MM.1S (cell line): ENCODE results near the gene CXCR1.
A peak's percentile ranks its signal among the peaks of the same experiment; 100 is the strongest.

ENCODE experiments used
- DNase-seq: peaks from one replicate; pipeline ENCODE4 v3.0.0-alpha.2; 2015
- H2AFZ ChIP-seq: fragments of 300-600 bp; sonication (generic); 2 replicates; pipeline ENCODE4 v1.6.0; 2016; ENCODE audit warnings: antibody characterized with exemption, low read length
- H3F3A ChIP-seq: fragments of 300-600 bp; sonication (generic); 2 replicates; pipeline ENCODE4 v1.6.1; 2016; ENCODE audit warnings: mild to moderate bottlenecking, antibody characterized with exemption, low read length, moderate library complexity, mixed read lengths; ENCODE audit not compliant: insufficient read depth
- H3K27ac ChIP-seq: fragments of 300-600 bp; sonication (generic); 2 replicates; pipeline ENCODE4 v1.5.1; 2016; ENCODE audit warnings: mild to moderate bottlenecking, low read length
- H3K27me3 ChIP-seq: fragments of 300-600 bp; sonication (generic); replicated peaks from 2 replicates; pipeline ENCODE4 v1.6.0; 2016; ENCODE audit warnings: low read length; ENCODE audit not compliant: insufficient read depth
- H3K36me3 ChIP-seq: fragments of 300-600 bp; sonication (generic); replicated peaks from 2 replicates; pipeline ENCODE4 v1.6.1; 2016; ENCODE audit warnings: mild to moderate bottlenecking, low read length, mixed read lengths; ENCODE audit not compliant: insufficient read depth
- H3K4me1 ChIP-seq: fragments of 300-600 bp; sonication (generic); 2 replicates; pipeline ENCODE4 v1.6.1; 2016; ENCODE audit warnings: low read length, mixed read lengths
- H3K4me2 ChIP-seq: fragments of 300-600 bp; sonication (generic); 2 replicates; pipeline ENCODE4 v1.6.0; 2016; ENCODE audit warnings: low read depth, low read length
- H3K4me3 ChIP-seq: fragments of 300-600 bp; sonication (generic); 2 replicates; pipeline ENCODE4 v1.5.1; 2016; ENCODE audit warnings: low read length, mixed read lengths
- H3K79me2 ChIP-seq: fragments of 300-600 bp; sonication (generic); 2 replicates; pipeline ENCODE4 v1.6.1; 2016; ENCODE audit warnings: mixed run types, low read length, mixed read lengths
- H3K9ac ChIP-seq: fragments of 300-600 bp; sonication (generic); 2 replicates; pipeline ENCODE4 v1.6.1; 2016; ENCODE audit warnings: low read length, mixed read lengths
- H3K9me2 ChIP-seq: fragments of 300-600 bp; sonication (generic); replicated peaks from 2 replicates; pipeline ENCODE4 v1.6.1; 2016; ENCODE audit warnings: mild to moderate bottlenecking, low read length, mixed read lengths; ENCODE audit not compliant: insufficient read depth
- H3K9me3 ChIP-seq: fragments of 300-600 bp; sonication (generic); replicated peaks from 2 replicates; pipeline ENCODE4 v1.6.1; 2016; ENCODE audit warnings: mild to moderate bottlenecking, low read length, mixed read lengths; ENCODE audit not compliant: insufficient read depth
- H4K20me1 ChIP-seq: fragments of 300-600 bp; sonication (generic); 2 replicates; pipeline ENCODE4 v1.6.1; 2016; ENCODE audit warnings: mild to moderate bottlenecking, low read length, moderate library complexity, mixed read lengths; ENCODE audit not compliant: insufficient read depth
- CTCF ChIP-seq: fragments of 300-600 bp; sonication (generic); IDR thresholded peaks from 2 replicates; pipeline ENCODE4 v1.5.1; 2016; ENCODE audit warnings: antibody characterized with exemption, low read length, mixed read lengths
- EZH2 ChIP-seq: fragments of 300-600 bp; sonication (generic); optimal IDR thresholded peaks from 2 replicates; pipeline ENCODE3; 2017; ENCODE audit warnings: low read depth, mild to moderate bottlenecking, antibody characterized with exemption, low read length, mixed read lengths
- EZH2phosphoT487 ChIP-seq: fragments of 300-600 bp; sonication (generic); IDR thresholded peaks from 2 replicates; pipeline ENCODE4 v1.6.1; 2018; ENCODE audit warnings: antibody characterized with exemption, low read length

The CXCR1 gene

GRCh38 chr2:218194880-218195279 lies 28.1 kb upstream of the CXCR1 start:
- H3F3A ChIP-seq, result no peaks in the 10 kb centered on the region
- H3K36me3 ChIP-seq, result no peaks in the 10 kb centered on the region
- no peaks in the 10 kb centered on the region for H3K79me2 ChIP-seq
- H3K27me3 ChIP-seq, result no peaks in the 10 kb centered on the region
- H3K27ac ChIP-seq, result no peak overlapping the region
- no peak for DNase-seq
- H3K4me3 ChIP-seq, result no peak overlapping the region
- no peak overlapping the region for H3K4me2 ChIP-seq
- TF ChIP-seq EZH2phosphoT487, result no peak
- TF ChIP-seq EZH2, result no peak
- no peak for TF ChIP-seq CTCF
- no peaks in the 10 kb centered on the region for H3K4me1 ChIP-seq
- no peaks in the 10 kb centered on the region for H3K9me2 ChIP-seq
- H3K9me3 ChIP-seq, result no peaks in the 10 kb centered on the region
- H4K20me1 ChIP-seq, result no peaks in the 10 kb centered on the region
- no peak overlapping the region for H3K9ac ChIP-seq
- H2AFZ ChIP-seq, result peak overlapping the region; percentile 36; the same call in 1 of the 2 replicates

GRCh38 chr2:218193701-218194100 lies 26.9 kb upstream of the CXCR1 start:
- no peaks in the 10 kb centered on the region for H3K9me2 ChIP-seq
- no peaks in the 10 kb centered on the region for H3K79me2 ChIP-seq
- H3K4me1 ChIP-seq, result no peaks in the 10 kb centered on the region
- no peaks in the 10 kb centered on the region for H3F3A ChIP-seq
- no peak overlapping the region for H3K4me3 ChIP-seq
- no peak overlapping the region for H3K9ac ChIP-seq
- no peak for TF ChIP-seq EZH2phosphoT487
- no peak for TF ChIP-seq EZH2
- TF ChIP-seq CTCF, result no peak
- no peaks in the 10 kb centered on the region for H4K20me1 ChIP-seq
- H3K9me3 ChIP-seq, result no peaks in the 10 kb centered on the region
- H3K4me2 ChIP-seq, result no peak overlapping the region
- no peak overlapping the region for H2AFZ ChIP-seq
- no peaks in the 10 kb centered on the region for H3K27me3 ChIP-seq
- no peak for DNase-seq
- H3K36me3 ChIP-seq, result no peaks in the 10 kb centered on the region
- H3K27ac ChIP-seq, result no peak overlapping the region

GRCh38 chr2:218192902-218193430 lies 26.2 kb upstream of the CXCR1 start:
- Histone ChIP-seq H3K4me1 (no peaks in the 10 kb centered on the region), H3K27ac (no peak overlapping the region), H3K4me2 (no peak overlapping the region), H3K79me2 (no peaks in the 10 kb centered on the region), H3F3A (no peaks in the 10 kb centered on the region), H3K9me3 (no peaks in the 10 kb centered on the region), H2AFZ (no peak overlapping the region), H3K36me3 (no peaks in the 10 kb centered on the region), H3K4me3 (no peak overlapping the region), H4K20me1 (no peaks in the 10 kb centered on the region), H3K9me2 (no peaks in the 10 kb centered on the region), H3K9ac (no peak overlapping the region), H3K27me3 (no peaks in the 10 kb centered on the region)
- no peak for DNase-seq
- TF ChIP-seq EZH2phosphoT487, result no peak

GRCh38 chr2:218188528-218188927 lies 21.8 kb upstream of the CXCR1 start:
- Histone ChIP-seq H3K9me2 (no peaks in the 10 kb centered on the region), H3K4me2 (no peak overlapping the region), H3K36me3 (no peaks in the 10 kb centered on the region), H4K20me1 (no peaks in the 10 kb centered on the region), H3K4me3 (no peak overlapping the region), H3F3A (no peaks in the 10 kb centered on the region), H3K4me1 (peaks cover 5% of the 10 kb centered on the region), H3K27me3 (no peaks in the 10 kb centered on the region), H3K9me3 (no peaks in the 10 kb centered on the region), H3K9ac (no peak overlapping the region), H3K27ac (no peak overlapping the region), H3K79me2 (no peaks in the 10 kb centered on the region), H2AFZ (no peak overlapping the region)
- TF ChIP-seq EZH2 (no peak), EZH2phosphoT487 (no peak), CTCF (no peak)
- no peak for DNase-seq
